ENCODE data around the gene KCNG2. TPM values are rescaled to one million over a fixed set of nuclear protein-coding genes. Genes with fewer than 3 reads are reported as not detected.

KCNG2 gene
- total and polyA plus RNA-seq, 2 donors (not counting 1 experiment from before 2014, with no cell fraction given): not detected

DNA sequence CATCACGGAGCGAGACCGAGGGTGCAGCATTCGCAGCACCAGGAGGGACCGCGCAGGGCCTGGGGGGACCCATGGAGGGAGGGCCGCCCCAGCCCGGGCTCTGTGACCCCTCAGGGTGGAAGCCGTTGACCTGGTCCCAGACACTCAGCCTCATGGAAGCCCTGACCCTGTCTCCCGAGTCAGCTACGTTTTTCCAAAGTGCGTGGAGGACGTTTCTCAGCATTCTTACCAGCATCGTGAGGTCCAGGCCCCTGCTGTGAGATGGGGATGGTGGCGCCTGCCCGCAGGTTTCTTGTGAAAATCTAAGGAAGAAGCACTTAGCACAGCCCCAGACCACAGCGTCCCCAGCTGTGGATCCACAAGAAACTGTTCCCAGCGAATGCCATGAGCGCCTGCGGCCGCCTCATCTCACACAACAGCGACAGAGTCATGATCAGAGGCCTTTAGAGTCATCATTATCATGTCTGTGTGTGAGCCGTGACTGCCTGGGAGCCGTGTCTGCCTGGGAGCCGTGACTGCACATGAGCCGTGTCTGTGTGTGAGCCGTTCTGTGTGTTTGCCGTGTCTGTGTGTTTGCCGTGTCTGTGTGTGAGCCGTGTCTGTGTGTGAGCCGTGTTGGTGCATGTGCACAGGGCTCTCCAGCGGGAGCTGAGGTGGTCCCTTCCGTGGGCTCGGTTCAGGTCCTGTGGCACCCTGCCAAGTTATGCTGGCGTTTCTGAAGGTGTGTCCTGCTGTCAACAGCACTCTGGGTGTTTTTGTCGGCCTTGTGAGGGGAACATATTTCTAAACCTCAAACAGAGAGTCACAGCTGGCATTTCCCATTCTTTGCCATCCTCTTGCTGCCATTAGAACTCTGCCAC, 49.2 kb upstream of the KCNG2 start:
- Histone ChIP-seq H3K4me3 (ENCODE audit: control extremely low read depth in 1 of 5, extremely low read depth in 1 of 5, insufficient read depth in 1 of 5, low read depth in 2 of 5, low read length in 4 of 5) (no peak overlapping the region), H4K20me1 (ENCODE audit: control insufficient read depth, insufficient read depth, low read length, poor library complexity, severe bottlenecking) (peaks cover 6% of the 10 kb centered on the region), H3K27me3 (replicated peaks in 1 of 4; ENCODE audit: control extremely low read depth in 1 of 4, control insufficient read depth in 3 of 4, insufficient read depth in 4 of 4, low read length in 3 of 4) (no peaks in the 10 kb centered on the region), H3K4me2 (replicated peaks; ENCODE audit: low read depth, low read length, poor library complexity, severe bottlenecking) (no peak overlapping the region), H3K9me3 (ENCODE audit: control extremely low read depth in 1 of 3, control insufficient read depth in 2 of 3, insufficient read depth in 1 of 3, low read length in 2 of 3) (peaks cover 0 to 19% (median 0%) of the 10 kb centered on the region in 3 donors), H2AFZ (ENCODE audit: insufficient read depth, low read depth, low read length, poor library complexity, severe bottlenecking) (no peak overlapping the region), H3K9ac (ENCODE audit: low read length) (no peak overlapping the region), H3K36me3 (replicated peaks in 1 of 2; ENCODE audit: control extremely low read depth in 1 of 2, control insufficient read depth in 1 of 2, extremely low read depth in 1 of 2, insufficient read depth in 2 of 2, low read length in 1 of 2) (peaks cover 3 to 35% of the 10 kb centered on the region in 2 experiments), H3K79me2 (ENCODE audit: control insufficient read depth, insufficient read depth, low read length) (peaks cover 3% of the 10 kb centered on the region), H3K27ac (ENCODE audit: low read length in 2 of 2) (no peak overlapping the region), H3K4me1 (ENCODE audit: control insufficient read depth in 2 of 2, insufficient read depth in 2 of 2, low read length in 2 of 2) (no peaks in the 10 kb centered on the region)
- H3K4me1 Mint-ChIP-seq: no peaks in the 10 kb centered on the region
- POLR2A ChIA-PET: no interaction called here
- no peak overlapping the region for H3K4me3 Mint-ChIP-seq
- CTCF ChIA-PET: no interaction called here
- no peak overlapping the region for H3K27ac Mint-ChIP-seq
- no peaks in the 10 kb centered on the region for H3K27me3 Mint-ChIP-seq
- intact Hi-C loops (cut with micrococcal nuclease): no loop called here
- no peak for DNase-seq
- 97% methylated on average over 35 of the region's 36 CpGs for WGBS (ENCODE audit: insufficient coverage)
- no peak for TF ChIP-seq EZH2 (IDR thresholded peaks at IDR 0.05; ENCODE audit: borderline replicate concordance, insufficient read depth, low read depth, low read length, poor library complexity, severe bottlenecking)
- TF ChIP-seq, protein P1, sequence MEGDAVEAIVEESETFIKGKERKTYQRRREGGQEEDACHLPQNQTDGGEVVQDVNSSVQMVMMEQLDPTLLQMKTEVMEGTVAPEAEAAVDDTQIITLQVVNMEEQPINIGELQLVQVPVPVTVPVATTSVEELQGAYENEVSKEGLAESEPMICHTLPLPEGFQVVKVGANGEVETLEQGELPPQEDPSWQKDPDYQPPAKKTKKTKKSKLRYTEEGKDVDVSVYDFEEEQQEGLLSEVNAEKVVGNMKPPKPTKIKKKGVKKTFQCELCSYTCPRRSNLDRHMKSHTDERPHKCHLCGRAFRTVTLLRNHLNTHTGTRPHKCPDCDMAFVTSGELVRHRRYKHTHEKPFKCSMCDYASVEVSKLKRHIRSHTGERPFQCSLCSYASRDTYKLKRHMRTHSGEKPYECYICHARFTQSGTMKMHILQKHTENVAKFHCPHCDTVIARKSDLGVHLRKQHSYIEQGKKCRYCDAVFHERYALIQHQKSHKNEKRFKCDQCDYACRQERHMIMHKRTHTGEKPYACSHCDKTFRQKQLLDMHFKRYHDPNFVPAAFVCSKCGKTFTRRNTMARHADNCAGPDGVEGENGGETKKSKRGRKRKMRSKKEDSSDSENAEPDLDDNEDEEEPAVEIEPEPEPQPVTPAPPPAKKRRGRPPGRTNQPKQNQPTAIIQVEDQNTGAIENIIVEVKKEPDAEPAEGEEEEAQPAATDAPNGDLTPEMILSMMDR (IDR thresholded peaks at IDR 0.05): no peak
- ATAC-seq (ENCODE audit: low read depth): no peak
- no peaks in the 10 kb centered on the region for H3K9me3 Mint-ChIP-seq (ENCODE audit: insufficient read depth)
